ENCODE results near the gene GULP1. TPM values are rescaled to one million over a fixed set of nuclear protein-coding genes. Genes with fewer than 3 reads are reported as not detected.

The GULP1 gene
- total and polyA plus RNA-seq, 10 of the 15 experiments (the other 5 are each of a cell fraction or from before 2014, with no cell fraction given), result 0.02 to 1.3 (median 0.15) TPM; not detected in 5

GRCh38 chr2:188385857-188386256 lies 94.2 kb downstream of the GULP1 start:
- ChIA-PET RAD21 (ENCODE audit: unreplicated experiment) (no interaction called here), CTCF (no interaction called here), POLR2A (no interaction called here), SMC1A (ENCODE audit: uncharacterized antibody, unreplicated experiment) (no interaction called here)
- H3K27me3 ChIP-seq (replicated peaks in 1 of 2; ENCODE audit: control insufficient read depth in 2 of 2, insufficient read depth in 2 of 2, low read length in 1 of 2), result no peaks in the 10 kb centered on the region
- no peaks in the 10 kb centered on the region for H3K79me2 ChIP-seq (ENCODE audit: control insufficient read depth, insufficient read depth, low read length)
- no peak overlapping the region for H3K4me2 ChIP-seq (ENCODE audit: control insufficient read depth, insufficient read depth)
- no peak overlapping the region for H3K27ac ChIP-seq (ENCODE audit: control insufficient read depth, insufficient read depth)
- 0% methylated on average over 1 of the region's 1 CpG for WGBS (ENCODE audit: insufficient coverage, insufficient replicate concordance, low lambda C conversion rate, missing lambda C conversion rate)
- H4K20me1 ChIP-seq (ENCODE audit: control insufficient read depth, insufficient read depth), result no peaks in the 10 kb centered on the region
- in situ Hi-C loops (cut with MboI), result no loop called here
- BruUV-seq (replicated peaks), result no TSS peak
- no peaks in the 10 kb centered on the region for H3K4me1 ChIP-seq (ENCODE audit: control insufficient read depth, insufficient read depth, low read length)
- H3K9ac ChIP-seq (ENCODE audit: control insufficient read depth, insufficient read depth, low read length), result no peak overlapping the region
- no peak overlapping the region for H3K4me3 ChIP-seq
- no peaks in the 10 kb centered on the region for H3K36me3 ChIP-seq (ENCODE audit: control insufficient read depth in 2 of 2, insufficient read depth in 2 of 2, low read length in 1 of 2)
- FAIRE-seq (no peak), ATAC-seq (no peak), DNase-seq (ENCODE audit: low read depth, low spot score) (no peak)
- no peak overlapping the region for H2AFZ ChIP-seq (ENCODE audit: control insufficient read depth, low read depth, low read length)
- no peaks in the 10 kb centered on the region for H3K9me3 ChIP-seq (replicated peaks; ENCODE audit: control insufficient read depth, insufficient read depth, low read length)
- intact Hi-C loops (cut with micrococcal nuclease; ENCODE audit: unreplicated experiment), result no loop called here
- TF ChIP-seq ZNF217 (IDR thresholded peaks at IDR 0.05), result no peak
- TF ChIP-seq BCLAF1 (IDR thresholded peaks at IDR 0.05), result no peak
- TF ChIP-seq YBX1 (IDR thresholded peaks at IDR 0.05), result no peak
- TF ChIP-seq BCL11A (IDR thresholded peaks at IDR 0.05; ENCODE audit: low read depth, low read length), result no peak
- TF ChIP-seq PKNOX1 (IDR thresholded peaks at IDR 0.05), result no peak
- TF ChIP-seq SIN3A (IDR thresholded peaks at IDR 0.05; ENCODE audit: low read depth, low read length), result no peak
- TF ChIP-seq REST (IDR thresholded peaks at IDR 0.05; ENCODE audit: low read depth, low read length), result no peak
- no peak for TF ChIP-seq BCL3 (IDR thresholded peaks at IDR 0.05; ENCODE audit: borderline replicate concordance, insufficient read depth, low read depth, low read length, poor library complexity, severe bottlenecking)
- no peak for TF ChIP-seq CHD2 (IDR thresholded peaks at IDR 0.05; ENCODE audit: borderline replicate concordance, low read depth, low read length)
- no peak for TF ChIP-seq ZBTB4 (CRISPR knock-in tag; IDR thresholded peaks at IDR 0.05)
- TF ChIP-seq HCFC1 (IDR thresholded peaks at IDR 0.05; ENCODE audit: low read length), result no peak
